MCF 10A (cell line): ENCODE measurements around the gene XPNPEP2. TPM values are rescaled to one million over a fixed set of nuclear protein-coding genes. Genes with fewer than 3 reads are reported as not detected.

Experiments used
- BruUV-seq: library from RNA; stranded (reverse); fragments of 400-500 nt; replicated peaks from 2 replicates; lab custom pipeline; 2021; lab: Mats Ljungman, UMichigan
- CTCF ChIA-PET: fragments of 300-600 bp; sonication (Branson Sonifier 250); formaldehyde crosslinking; extraction: SDS; loops from one replicate; lab custom pipeline; 2021; ENCODE audit warnings: antibody characterized with exemption, inconsistent platforms; lab: Yijun Ruan, JAX
- POLR2A ChIA-PET: fragments of 300-600, 350-650 bp; sonication (Branson Sonifier 250); formaldehyde crosslinking; extraction: SDS; loops from one replicate; lab custom pipeline; 2020; ENCODE audit warnings: antibody characterized with exemption, inconsistent platforms; lab: Yijun Ruan, JAX
- DNase-seq: peaks from one replicate; pipeline ENCODE4 v3.0.0-alpha.2; 2018; ENCODE audit not compliant: unreplicated experiment
- H3K27ac Mint-ChIP-seq: one replicate; pipeline ENCODE4 v1.8.0; 2022; ENCODE audit warnings: mild to moderate bottlenecking, low read depth, mixed read lengths; ENCODE audit not compliant: unreplicated experiment
- H3K27me3 Mint-ChIP-seq: one replicate; pipeline ENCODE4 v1.8.0; 2022; ENCODE audit warnings: mixed read lengths; ENCODE audit not compliant: insufficient read depth, unreplicated experiment
- H3K36me3 Mint-ChIP-seq: one replicate; pipeline ENCODE4 v1.8.0; 2022; ENCODE audit warnings: mild to moderate bottlenecking, moderate library complexity, mixed read lengths; ENCODE audit not compliant: insufficient read depth, unreplicated experiment
- H3K4me1 Mint-ChIP-seq: one replicate; pipeline ENCODE4 v1.8.0; 2022; ENCODE audit warnings: mixed read lengths; ENCODE audit not compliant: insufficient read depth, unreplicated experiment
- H3K4me3 Mint-ChIP-seq: one replicate; pipeline ENCODE4 v1.8.0; 2022; ENCODE audit warnings: mild to moderate bottlenecking, moderate library complexity, mixed read lengths; ENCODE audit not compliant: unreplicated experiment
- H3K9me3 Mint-ChIP-seq: one replicate; pipeline ENCODE4 v1.8.0; 2022; ENCODE audit warnings: mixed read lengths; ENCODE audit not compliant: unreplicated experiment
- intact Hi-C: fragments of 100-400 bp; cut with micrococcal nuclease; formaldehyde crosslinking; loops from 2 replicates; pipeline ENCODE4 v1.14.1; 2022
- total RNA-seq: library from RNA; stranded (reverse); gene quantifications from 2 replicates; pipeline ENCODE4 v1.2.3, GENCODE V29; 2022
- TF ChIP-seq, protein P1 (sequence below): fragments of 200-600 bp; IDR thresholded peaks from one replicate; pipeline ENCODE4 v1.8.0; 2022; ENCODE audit warnings: antibody characterized with exemption, mild to moderate bottlenecking; ENCODE audit not compliant: unreplicated experiment

Gene XPNPEP2
- total RNA-seq, 1 experiment from 2014 or later: not detected

- H3K4me3 Mint-ChIP-seq: no peak overlapping the region
- peaks cover 11% of the 10 kb centered on the region for H3K27me3 Mint-ChIP-seq
- H3K4me1 Mint-ChIP-seq: no peaks in the 10 kb centered on the region
- intact Hi-C loops: no loop called here
- no peak overlapping the region for H3K27ac Mint-ChIP-seq
- H3K9me3 Mint-ChIP-seq: no peaks in the 10 kb centered on the region
- TF ChIP-seq, protein P1, sequence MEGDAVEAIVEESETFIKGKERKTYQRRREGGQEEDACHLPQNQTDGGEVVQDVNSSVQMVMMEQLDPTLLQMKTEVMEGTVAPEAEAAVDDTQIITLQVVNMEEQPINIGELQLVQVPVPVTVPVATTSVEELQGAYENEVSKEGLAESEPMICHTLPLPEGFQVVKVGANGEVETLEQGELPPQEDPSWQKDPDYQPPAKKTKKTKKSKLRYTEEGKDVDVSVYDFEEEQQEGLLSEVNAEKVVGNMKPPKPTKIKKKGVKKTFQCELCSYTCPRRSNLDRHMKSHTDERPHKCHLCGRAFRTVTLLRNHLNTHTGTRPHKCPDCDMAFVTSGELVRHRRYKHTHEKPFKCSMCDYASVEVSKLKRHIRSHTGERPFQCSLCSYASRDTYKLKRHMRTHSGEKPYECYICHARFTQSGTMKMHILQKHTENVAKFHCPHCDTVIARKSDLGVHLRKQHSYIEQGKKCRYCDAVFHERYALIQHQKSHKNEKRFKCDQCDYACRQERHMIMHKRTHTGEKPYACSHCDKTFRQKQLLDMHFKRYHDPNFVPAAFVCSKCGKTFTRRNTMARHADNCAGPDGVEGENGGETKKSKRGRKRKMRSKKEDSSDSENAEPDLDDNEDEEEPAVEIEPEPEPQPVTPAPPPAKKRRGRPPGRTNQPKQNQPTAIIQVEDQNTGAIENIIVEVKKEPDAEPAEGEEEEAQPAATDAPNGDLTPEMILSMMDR: no peak
- DNase-seq: no peak
- BruUV-seq: no TSS peak
- H3K36me3 Mint-ChIP-seq: peaks cover 40% of the 10 kb centered on the region
- ChIA-PET CTCF (interaction anchor here (1.4 kb wide), 1 partner anchor 10 kb away, joined by 3 read pairs; no protein-coding TSS in a partner anchor), POLR2A (no interaction called here)
Measured at GRCh38 chrX:129813662-129814368, 75.0 kb downstream of the XPNPEP2 start.

DNA sequence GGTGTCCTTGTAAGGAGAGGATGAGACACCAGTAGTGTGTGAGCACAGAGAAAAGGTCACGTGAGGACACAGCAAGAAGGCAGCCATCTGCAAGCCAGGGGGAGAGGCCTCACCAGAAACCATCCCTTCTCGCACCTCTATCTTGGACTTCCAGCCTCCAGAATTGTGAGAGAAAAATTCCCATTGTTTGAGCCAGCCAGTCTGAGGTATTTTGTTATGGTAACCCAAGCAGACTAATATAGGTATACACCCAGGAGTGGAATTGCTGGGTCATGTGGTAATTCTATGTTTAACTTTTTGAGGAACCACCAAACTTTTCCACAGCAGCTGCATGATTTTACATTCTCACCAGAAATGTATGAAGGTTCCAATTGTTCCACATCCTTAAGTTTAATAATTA, 79.3 kb downstream of the XPNPEP2 start:
- no peaks in the 10 kb centered on the region for H3K27me3 Mint-ChIP-seq
- H3K9me3 Mint-ChIP-seq: no peaks in the 10 kb centered on the region
- intact Hi-C loops: no loop called here
- CTCF ChIA-PET: interaction anchor here (0.6 to 0.9 kb wide), 2 partner anchors 13 to 519 kb away, joined by 3 to 4 read pairs; no protein-coding TSS in a partner anchor
- no TSS peak for BruUV-seq
- DNase-seq: no peak
- H3K27ac Mint-ChIP-seq: no peak overlapping the region
- H3K36me3 Mint-ChIP-seq: peaks cover 25% of the 10 kb centered on the region
- TF ChIP-seq, protein P1: no peak
- H3K4me3 Mint-ChIP-seq: no peak overlapping the region
- POLR2A ChIA-PET: no interaction called here
- H3K4me1 Mint-ChIP-seq: no peaks in the 10 kb centered on the region

Other genes starting within 250 kb of the XPNPEP2 start
- gene SMARCA1, start 215.5 kb upstream of the XPNPEP2 start, total RNA-seq: 1.7 and 2.0 TPM in 2 replicates
- gene OCRL, start 198.7 kb upstream of the XPNPEP2 start, total RNA-seq: 25.3 and 26.8 TPM in 2 replicates
- gene APLN, start 84.0 kb upstream of the XPNPEP2 start, total RNA-seq: not detected in 2 replicates
- gene SASH3, start 41.0 kb downstream of the XPNPEP2 start, total RNA-seq: not detected in 2 replicates
- gene ZDHHC9, start 104.9 kb downstream of the XPNPEP2 start, total RNA-seq: 30.6 and 34.5 TPM in 2 replicates
- gene UTP14A, start 167.2 kb downstream of the XPNPEP2 start, total RNA-seq: 30.3 and 48.3 TPM in 2 replicates
- 2.9 and 5.1 TPM in 2 replicates for gene BCORL1, start 243.7 kb downstream of the XPNPEP2 start, total RNA-seq